Bronchial epithelial cell (primary cell): ENCODE results near the gene CCDC40. TPM values are rescaled to one million over a fixed set of nuclear protein-coding genes. Genes with fewer than 3 reads are reported as not detected.
A peak's percentile ranks its signal among the peaks of the same experiment; 100 is the strongest.

Experiments
- DNase-seq: peaks from one replicate; pipeline ENCODE4 v3.0.0-alpha.2; 2010; ENCODE audit warnings: low read depth
- FAIRE-seq: peaks from 2 replicates; lab custom pipeline; 2011; peaks lifted over from hg19 to GRCh38; lab: Jason Lieb, UNC
- H3K27me3 ChIP-seq: 2 replicates; pipeline ENCODE4 v1.5.1; 2011; ENCODE audit warnings: low read length; ENCODE audit not compliant: control insufficient read depth, insufficient read depth
- H3K36me3 ChIP-seq: 2 replicates; pipeline ENCODE4 v1.5.1; 2011; ENCODE audit warnings: low read length; ENCODE audit not compliant: control insufficient read depth, insufficient read depth
- H3K4me3 ChIP-seq: 2 replicates; pipeline ENCODE4 v1.5.1; 2011; ENCODE audit warnings: mild to moderate bottlenecking, low read depth, low read length, control low read depth
- CTCF ChIP-seq: IDR thresholded peaks from 2 replicates; pipeline ENCODE4 v1.5.1; 2011; ENCODE audit warnings: mild to moderate bottlenecking, moderate library complexity, low read length, control low read depth, inconsistent platforms; ENCODE audit not compliant: insufficient read depth, severe bottlenecking
- total RNA-seq: library from RNA; depleted of rRNA; stranded (reverse); fragments of >200 nt; gene quantifications from 2 replicates; pipeline ENCODE4 v1.2.1, GENCODE V29; 2014

The CCDC40 gene
- total RNA-seq, 1 donor from 2014 or later = 0.79 TPM

- Histone ChIP-seq H3K4me3 (no peak overlapping the region), H3K36me3 (peaks cover 7% of the 10 kb centered on the region), H3K27me3 (no peaks in the 10 kb centered on the region)
- FAIRE-seq (peak; percentile 92), DNase-seq (peak; percentile 52)
- peak; percentile 99 for TF ChIP-seq CTCF
Observed at GRCh38 chr17:80008383-80008840, 28.0 kb upstream of the CCDC40 start.

- H3K36me3 ChIP-seq = peaks cover 9% of the 10 kb centered on the region
- no peak overlapping the region for H3K4me3 ChIP-seq
- DNase-seq (no peak), FAIRE-seq (no peak)
- H3K27me3 ChIP-seq = no peaks in the 10 kb centered on the region
- no peak for TF ChIP-seq CTCF
Observed at GRCh38 chr17:80008848-80009247, 27.6 kb upstream of the CCDC40 start.

- no peak for TF ChIP-seq CTCF
- H3K27me3 ChIP-seq = no peaks in the 10 kb centered on the region
- H3K36me3 ChIP-seq = peaks cover 9% of the 10 kb centered on the region
- FAIRE-seq = no peak
- H3K4me3 ChIP-seq = no peak overlapping the region
- no peak for DNase-seq
Observed at GRCh38 chr17:80009391-80010282, 26.8 kb upstream of the CCDC40 start.

GRCh38 chr17:80010283-80010858 lies 26.1 kb upstream of the CCDC40 start:
- H3K36me3 ChIP-seq = peaks cover 9% of the 10 kb centered on the region
- FAIRE-seq (no peak), DNase-seq (no peak)
- no peaks in the 10 kb centered on the region for H3K27me3 ChIP-seq
- no peak for TF ChIP-seq CTCF
- no peak overlapping the region for H3K4me3 ChIP-seq

- H3K4me3 ChIP-seq = no peak overlapping the region
- H3K36me3 ChIP-seq = peaks cover 9% of the 10 kb centered on the region
- FAIRE-seq (no peak), DNase-seq (no peak)
- TF ChIP-seq CTCF = no peak
- no peaks in the 10 kb centered on the region for H3K27me3 ChIP-seq
Observed at GRCh38 chr17:80011989-80012555, 24.4 kb upstream of the CCDC40 start.
